ENCODE measurements around the gene PLXDC1.
"Not testable (repeated sequence)": the region's sequence is repeated elsewhere in the genome, so short reads cannot be mapped to it uniquely, and the experiment has no call there.

The PLXDC1 gene

DNA sequence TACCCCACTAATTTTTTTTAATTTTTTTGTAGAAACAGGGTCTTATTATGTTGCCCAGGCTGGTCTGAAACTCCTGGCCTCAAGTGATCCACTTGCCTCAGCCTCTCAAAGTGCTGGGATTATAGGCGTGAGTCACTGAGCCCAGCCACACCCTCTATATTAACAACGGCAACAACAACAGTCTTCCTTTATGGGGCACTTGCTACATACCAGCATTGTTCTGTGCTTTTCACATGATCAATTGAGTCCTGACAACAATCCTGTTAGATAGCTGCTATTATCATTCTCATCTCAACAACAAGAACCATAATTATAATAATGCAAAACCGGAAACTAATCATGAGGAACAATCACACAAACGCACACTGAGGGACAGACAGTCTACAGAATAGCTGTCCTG, 27.1 kb upstream of the PLXDC1 start:
- no peak for DNase-seq

GRCh38 chr17:39177256-39177655, 25.8 kb upstream of the PLXDC1 start:
- no peak for DNase-seq

DNA sequence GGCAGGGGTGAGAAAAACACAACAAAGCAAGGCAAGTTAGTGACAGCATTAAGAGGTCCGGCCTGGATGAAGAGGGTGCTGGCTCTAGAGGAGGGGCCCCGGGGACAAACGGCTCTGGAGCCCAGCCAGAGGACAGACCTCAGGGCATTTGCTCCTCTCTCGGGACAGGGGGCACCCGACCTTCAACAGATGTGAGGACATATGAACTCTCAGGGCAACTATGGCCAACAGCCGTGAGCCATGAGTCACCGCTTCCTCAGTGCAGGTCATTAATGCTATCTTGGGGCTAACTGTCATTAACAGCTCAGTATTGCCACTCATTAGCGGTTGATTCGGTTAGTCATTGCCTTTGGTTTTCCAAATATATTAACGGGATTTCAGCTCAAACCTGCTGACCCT, 24.3 kb upstream of the PLXDC1 start:
- DNase-seq: no peak

DNA sequence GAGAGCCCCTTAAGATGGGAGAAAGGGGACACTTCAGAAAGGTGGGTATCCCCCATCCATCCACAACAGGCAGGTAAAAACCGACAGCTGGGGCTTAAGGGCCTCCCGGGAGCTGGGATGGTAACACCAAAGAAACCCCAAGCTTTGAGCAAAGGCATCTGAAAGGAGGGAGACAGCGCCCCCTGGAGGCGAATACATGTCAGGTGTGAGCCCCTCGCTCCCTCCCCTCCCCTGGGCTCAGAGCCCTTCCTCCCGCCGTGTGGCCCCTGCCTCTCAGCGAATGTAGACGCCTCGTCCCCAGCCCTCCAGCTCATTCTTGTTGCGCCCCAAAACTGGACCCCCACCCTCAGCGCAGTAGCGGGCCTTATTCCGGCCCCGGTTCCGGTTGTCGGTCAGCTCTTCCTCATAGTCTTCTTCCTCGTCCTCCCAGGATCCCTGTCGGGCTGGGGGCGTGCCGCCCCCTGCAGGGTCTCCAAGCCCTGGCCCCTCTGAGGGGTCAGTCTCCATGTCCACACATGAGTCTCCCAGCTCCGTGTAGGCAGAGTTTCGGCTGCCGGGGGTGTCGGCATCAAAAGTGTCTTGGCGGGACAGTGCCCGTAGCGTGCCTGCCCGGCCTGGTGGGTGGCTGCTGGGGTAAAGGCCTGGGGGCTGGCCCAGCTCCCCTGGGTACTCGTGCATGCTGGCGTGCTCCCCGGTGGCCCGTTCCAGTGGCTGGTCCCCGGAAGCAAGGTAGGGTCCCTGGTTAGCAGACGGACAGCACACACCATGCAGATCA, 23.7 kb upstream of the PLXDC1 start:
- peak; percentile 78 for DNase-seq

- DNase-seq: no peak
These were observed 22.3 kb upstream of the PLXDC1 start for GRCh38 chr17:39173526-39174274.

GRCh38 chr17:39173080-39173479, 21.6 kb upstream of the PLXDC1 start:
- DNase-seq: no peak

DNA sequence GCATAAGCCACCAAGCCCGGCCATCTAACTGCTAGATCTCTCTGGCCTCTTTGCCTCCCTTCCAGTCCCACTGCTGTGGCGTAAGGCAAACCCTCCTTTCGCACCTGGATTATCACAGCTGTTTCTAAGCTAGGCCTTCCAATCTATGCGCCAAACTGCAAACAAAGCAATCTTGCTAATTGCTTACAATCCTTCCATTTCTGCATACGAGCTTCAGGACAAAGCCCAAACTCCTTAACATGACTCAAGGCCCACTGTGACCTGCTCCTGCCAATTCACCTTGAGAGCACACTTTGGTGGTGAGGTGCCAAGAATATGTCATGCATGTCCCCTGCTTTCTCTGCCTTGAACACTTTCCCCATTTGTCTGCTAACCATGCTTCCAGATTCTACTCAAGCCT, 20.5 kb upstream of the PLXDC1 start:
- no peak for DNase-seq

DNA sequence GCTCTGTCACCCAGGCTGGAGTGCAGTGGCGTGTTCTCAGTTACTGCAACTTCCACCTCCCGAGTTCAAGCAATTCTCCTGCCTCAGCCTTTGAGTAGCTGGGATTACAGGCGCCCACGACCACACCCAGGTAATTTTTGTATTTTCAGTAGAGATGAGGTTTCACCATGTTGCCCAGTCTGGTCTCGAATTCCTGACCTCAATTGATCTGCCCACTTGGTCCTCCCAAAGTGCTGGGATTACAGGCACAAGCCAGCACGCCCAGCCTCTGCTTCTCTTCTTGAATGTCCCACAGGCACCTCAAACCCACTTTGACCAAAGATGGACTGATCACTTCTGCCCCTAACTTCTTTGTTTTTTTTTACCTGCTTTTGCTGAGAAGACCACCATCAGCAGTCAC, 19.1 kb upstream of the PLXDC1 start:
- no peak for DNase-seq

DNA sequence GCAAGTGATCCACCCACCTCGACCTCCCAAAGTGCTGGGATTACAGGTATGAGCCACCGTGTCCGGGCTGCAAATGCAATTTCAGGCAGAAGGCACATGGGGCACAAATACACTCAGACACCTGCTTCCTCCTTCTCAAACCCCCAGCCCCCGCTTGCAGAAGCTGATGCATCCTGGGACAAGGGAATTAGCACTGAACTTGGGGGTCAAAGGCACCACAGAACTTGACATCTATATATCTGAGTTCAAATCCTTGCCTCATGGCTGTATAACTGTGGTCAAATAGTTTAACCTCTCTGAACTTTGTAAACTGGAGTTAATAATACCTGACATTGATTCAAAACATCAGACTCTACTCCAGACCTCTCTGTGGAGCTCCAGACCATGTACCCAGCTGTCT, 18.7 kb upstream of the PLXDC1 start:
- DNase-seq: no peak

DNA sequence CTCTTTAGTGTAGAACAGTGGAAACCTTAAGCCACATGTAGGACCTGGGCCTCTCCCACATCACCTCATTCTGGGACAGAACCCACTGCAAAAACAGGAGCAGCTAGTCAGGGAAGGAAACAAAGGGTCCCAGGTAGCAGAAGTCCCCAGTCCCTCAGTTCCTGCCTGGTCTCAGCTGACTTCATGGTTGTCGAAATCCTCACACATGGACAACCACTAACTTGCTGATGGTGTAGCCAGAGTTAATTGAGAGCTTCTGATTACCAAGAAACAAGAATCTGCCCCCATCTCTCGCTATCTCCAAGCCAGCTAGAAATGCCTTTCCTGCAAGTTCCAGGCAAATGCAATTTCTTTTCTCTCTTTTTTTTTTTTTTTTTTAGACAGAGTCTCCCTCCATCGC, 18.1 kb upstream of the PLXDC1 start:
- DNase-seq: no peak

- no peak for DNase-seq
These were observed 17.7 kb upstream of the PLXDC1 start for GRCh38 chr17:39169101-39169500.

DNA sequence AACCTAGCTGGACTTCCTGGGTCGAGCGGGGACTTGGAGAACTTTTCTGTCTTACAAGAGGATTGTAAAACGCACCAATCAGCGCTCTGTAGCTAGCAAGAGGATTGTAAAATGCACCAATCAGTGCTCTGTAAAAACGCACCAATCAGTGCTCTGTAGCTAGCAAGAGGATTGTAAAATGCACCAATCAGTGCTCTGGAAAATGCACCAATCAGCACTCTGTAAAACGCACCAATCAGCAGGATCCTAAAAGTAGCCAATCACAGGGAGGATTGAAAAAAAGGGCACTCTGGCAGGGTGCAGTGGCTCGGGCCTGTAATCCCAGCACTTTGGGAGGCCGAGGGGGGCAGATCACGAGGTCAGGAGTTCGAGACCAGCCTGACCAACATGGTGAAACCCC, 17.1 kb upstream of the PLXDC1 start:
- DNase-seq: not testable (repeated sequence)

GRCh38 chr17:39167476-39167875, 16.0 kb upstream of the PLXDC1 start:
- no peak for DNase-seq

GRCh38 chr17:39166437-39167335, 15.2 kb upstream of the PLXDC1 start:
- no peak for DNase-seq

DNA sequence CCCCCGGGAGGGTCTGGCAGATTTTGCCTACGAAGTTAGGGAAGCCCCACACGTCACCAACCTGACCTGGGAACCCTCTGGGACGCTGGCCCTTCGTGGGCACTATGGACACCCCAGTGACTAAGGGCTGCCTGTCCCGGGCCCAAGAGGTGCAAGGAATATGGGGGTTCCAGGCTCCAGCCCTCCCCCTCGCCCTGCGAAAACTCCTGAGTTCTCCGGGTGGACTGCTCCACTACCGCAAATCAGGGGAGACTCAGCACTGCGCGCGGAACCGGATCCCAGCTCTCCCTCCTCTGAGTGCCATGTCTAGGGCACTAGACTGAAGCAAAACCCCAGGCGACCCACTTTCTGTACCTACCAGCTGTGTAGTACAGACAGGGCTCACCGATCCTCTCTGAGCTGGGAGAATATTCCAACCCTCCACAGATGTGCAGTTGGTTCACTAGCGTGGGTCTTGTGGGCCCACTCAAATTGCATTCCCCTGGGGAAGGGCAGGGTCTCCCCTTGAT, 14.5 kb upstream of the PLXDC1 start, which contains the start of gene ARL5C:
Gene ARL5C, minus strand, starts transcription at position 321 of the 509 bp plus-strand sequence. CDS start 401 bp downstream, outside the sequence.
- no peak for DNase-seq

DNA sequence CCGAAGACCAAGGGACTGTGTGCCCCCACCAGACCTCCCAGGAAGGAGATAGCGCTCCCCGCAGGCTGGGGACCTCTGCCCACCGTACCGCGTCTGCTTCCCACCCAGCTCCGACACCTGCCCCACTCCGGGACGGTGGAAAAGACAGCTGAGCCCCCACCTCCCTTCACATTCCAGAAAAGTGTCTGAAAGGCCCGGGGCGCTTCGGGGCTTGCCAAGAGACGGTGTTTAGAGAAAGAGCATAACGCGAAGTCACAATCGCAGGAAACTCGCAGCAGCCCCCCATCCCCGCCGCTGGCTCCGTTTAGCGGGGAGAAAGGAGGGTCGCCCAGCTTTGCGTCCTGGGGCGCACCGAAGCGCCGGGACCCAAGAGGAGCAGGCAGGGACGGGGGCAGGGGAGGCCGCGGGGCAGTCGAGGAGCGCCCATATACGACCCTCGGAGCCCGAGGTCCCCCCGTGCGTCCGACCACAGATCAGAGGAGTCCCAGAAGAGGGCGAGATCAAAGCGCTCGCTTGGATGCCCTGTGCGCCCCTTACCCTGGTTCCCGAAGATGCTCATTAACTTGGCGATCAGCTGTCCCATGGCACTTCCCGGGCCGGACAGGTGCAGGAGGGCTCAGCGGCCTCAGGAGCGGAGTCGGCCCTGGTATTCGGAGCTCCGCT, 13.9 kb upstream of the PLXDC1 start:
- no peak for DNase-seq

GRCh38 chr17:39164675-39165143, 13.3 kb upstream of the PLXDC1 start:
- DNase-seq: peak; percentile 75

- DNase-seq: no peak
These were observed 10.5 kb upstream of the PLXDC1 start for GRCh38 chr17:39161962-39162361.

- DNase-seq: no peak
These were observed 7.2 kb upstream of the PLXDC1 start for GRCh38 chr17:39158623-39159022.

DNA sequence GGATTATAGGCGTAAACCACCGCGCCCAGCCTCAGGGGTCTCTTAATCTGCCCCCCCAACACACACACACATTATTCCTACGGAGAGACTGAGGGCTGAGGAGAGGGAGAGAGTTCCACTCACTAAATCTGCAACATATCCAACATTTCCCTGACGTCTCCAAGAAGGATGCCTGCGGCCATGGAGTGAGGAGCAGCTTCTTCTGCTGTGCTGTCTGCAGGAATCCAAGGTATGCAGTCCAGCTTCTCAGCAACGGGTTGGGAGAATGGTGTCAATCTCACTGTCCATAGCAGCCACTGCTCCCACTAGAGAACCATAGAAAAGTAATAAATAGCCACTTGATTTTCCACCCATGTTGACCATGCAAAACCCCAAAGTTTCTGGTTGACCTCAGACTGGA, 5.1 kb upstream of the PLXDC1 start:
- no peak for DNase-seq

DNA sequence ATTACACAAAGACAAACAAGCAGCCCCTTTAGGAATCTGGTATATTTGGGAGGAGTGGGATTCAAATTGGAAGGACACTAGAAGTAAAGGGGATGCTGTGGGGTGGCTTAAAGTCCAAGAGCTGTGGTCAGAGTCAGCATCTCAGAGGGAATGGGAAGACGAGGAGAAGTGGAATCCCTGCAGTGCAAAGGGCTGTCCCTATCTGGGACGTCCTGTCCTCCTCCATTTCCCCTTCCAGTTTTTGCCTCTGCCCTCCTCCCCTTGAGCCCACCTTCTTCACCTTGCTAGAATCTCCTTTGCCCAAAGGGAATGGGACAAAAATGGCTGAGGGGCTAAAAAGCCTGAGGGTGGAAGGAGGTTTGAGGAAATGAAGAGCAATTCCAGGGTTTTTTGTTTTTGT, 4.2 kb upstream of the PLXDC1 start:
- no peak for DNase-seq

- DNase-seq: peak; percentile 92
These were observed 2.2 kb upstream of the PLXDC1 start for GRCh38 chr17:39153599-39154051.

All from stimulated activated CD4-positive, alpha-beta T cell treated with anti-CD3 and anti-CD28 coated beads, Interleukin-4, amount 100 ng/mL, for 1 hour (primary cell).